Effector memory CD4-positive, alpha-beta T cell (primary cell): ENCODE measurements around the gene SLC32A1.

Experiments
- DNase-seq, 3 donors: peaks; one replicate each; pipeline ENCODE4 v3.0.0-alpha.2; 2020
- H3K27ac ChIP-seq: 2 replicates; pipeline ENCODE4 v1.7.0; 2013; ENCODE audit warnings: mild to moderate bottlenecking, low read length, moderate library complexity; ENCODE audit not compliant: insufficient read depth, poor library complexity, severe bottlenecking
- H3K27me3 ChIP-seq: replicated peaks from 2 replicates; pipeline ENCODE4 v1.7.0; 2013; ENCODE audit warnings: mild to moderate bottlenecking, low read length; ENCODE audit not compliant: insufficient read depth, control insufficient read depth, poor library complexity, severe bottlenecking
- H3K36me3 ChIP-seq: 2 replicates; pipeline ENCODE4 v1.7.0; 2013; ENCODE audit warnings: mild to moderate bottlenecking, low read length, moderate library complexity; ENCODE audit not compliant: control insufficient read depth, insufficient read depth
- H3K4me1 ChIP-seq: 2 replicates; pipeline ENCODE4 v1.7.0; 2013; ENCODE audit warnings: low read length, mild to moderate bottlenecking; ENCODE audit not compliant: control insufficient read depth, insufficient read depth, poor library complexity, severe bottlenecking
- H3K4me3 ChIP-seq: 2 replicates; pipeline ENCODE4 v1.7.0; 2013; ENCODE audit warnings: low read length, low read depth, mild to moderate bottlenecking; ENCODE audit not compliant: insufficient read depth, poor library complexity, severe bottlenecking
- H3K9me3 ChIP-seq: 2 replicates; pipeline ENCODE4 v1.7.0; 2013; ENCODE audit warnings: mild to moderate bottlenecking, low read length, moderate library complexity; ENCODE audit not compliant: control insufficient read depth

The SLC32A1 gene

GRCh38 chr20:38724626-38725147 is 401 bp downstream of the SLC32A1 start:
- Histone ChIP-seq H3K9me3 (no peaks in the 10 kb centered on the region), H3K4me1 (peaks cover 44% of the 10 kb centered on the region), H3K4me3 (no peak overlapping the region)

GRCh38 chr20:38725148-38725901 is 1.0 kb downstream of the SLC32A1 start:
- H3K36me3 ChIP-seq: no peaks in the 10 kb centered on the region
- DNase-seq: no peak
- H3K4me3 ChIP-seq: no peak overlapping the region
- no peaks in the 10 kb centered on the region for H3K9me3 ChIP-seq
- no peak overlapping the region for H3K27ac ChIP-seq
- peaks cover 83% of the 10 kb centered on the region for H3K27me3 ChIP-seq
- peaks cover 50% of the 10 kb centered on the region for H3K4me1 ChIP-seq

More at GRCh38 chr20:38724626-38725147, 401 bp downstream of the SLC32A1 start:
- DNase-seq: no peak
- Histone ChIP-seq H3K27me3 (peaks cover 80% of the 10 kb centered on the region), H3K36me3 (no peaks in the 10 kb centered on the region), H3K27ac (no peak overlapping the region)

DNA sequence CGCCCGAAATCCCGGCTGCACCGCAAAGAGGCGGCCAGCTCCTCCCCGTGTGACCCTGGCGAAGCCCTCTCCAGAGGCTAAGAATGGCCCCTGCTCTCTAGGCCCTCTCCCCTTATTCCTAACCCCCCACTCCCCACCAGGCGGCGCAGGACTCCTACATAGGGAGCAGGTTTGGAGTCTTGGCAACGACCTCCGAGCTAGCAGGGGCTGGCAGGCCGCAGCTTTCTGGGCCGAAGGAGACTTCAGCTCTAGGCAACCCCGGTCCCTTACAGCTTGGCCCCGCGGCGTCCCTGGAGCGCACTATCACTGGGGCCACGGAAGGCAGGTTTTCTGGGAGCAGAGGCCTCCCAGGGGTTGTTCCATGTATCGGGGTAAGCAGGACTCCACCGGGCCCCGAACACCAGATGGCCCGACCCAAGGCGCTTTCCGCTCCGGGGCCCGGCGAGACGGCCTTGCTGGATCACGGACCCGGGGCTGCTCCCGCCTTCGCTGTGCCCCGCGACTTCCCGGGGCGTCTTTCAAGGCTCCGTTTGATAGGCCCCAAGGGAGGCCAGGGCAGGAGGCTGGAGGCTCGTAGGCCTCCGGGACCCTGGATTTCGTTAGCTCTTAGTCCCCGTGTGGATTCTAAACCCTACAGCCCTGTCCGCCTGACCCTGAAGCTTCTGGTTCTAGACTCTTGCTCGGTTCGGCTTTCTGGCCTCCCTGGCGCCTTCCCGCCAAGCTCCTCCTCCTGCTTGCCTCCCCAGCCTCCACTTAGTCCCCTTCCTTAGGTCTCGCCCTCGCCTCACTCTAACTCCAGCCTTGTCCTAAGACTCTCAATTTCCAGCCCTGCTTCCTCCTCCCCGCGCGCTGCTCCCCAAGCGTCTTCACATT is 1.9 kb downstream of the SLC32A1 start:
- no peak for DNase-seq
- Histone ChIP-seq H3K4me1 (peaks cover 58% of the 10 kb centered on the region), H3K27ac (no peak overlapping the region), H3K4me3 (no peak overlapping the region), H3K9me3 (no peaks in the 10 kb centered on the region), H3K36me3 (no peaks in the 10 kb centered on the region), H3K27me3 (peaks cover 89% of the 10 kb centered on the region)

DNA sequence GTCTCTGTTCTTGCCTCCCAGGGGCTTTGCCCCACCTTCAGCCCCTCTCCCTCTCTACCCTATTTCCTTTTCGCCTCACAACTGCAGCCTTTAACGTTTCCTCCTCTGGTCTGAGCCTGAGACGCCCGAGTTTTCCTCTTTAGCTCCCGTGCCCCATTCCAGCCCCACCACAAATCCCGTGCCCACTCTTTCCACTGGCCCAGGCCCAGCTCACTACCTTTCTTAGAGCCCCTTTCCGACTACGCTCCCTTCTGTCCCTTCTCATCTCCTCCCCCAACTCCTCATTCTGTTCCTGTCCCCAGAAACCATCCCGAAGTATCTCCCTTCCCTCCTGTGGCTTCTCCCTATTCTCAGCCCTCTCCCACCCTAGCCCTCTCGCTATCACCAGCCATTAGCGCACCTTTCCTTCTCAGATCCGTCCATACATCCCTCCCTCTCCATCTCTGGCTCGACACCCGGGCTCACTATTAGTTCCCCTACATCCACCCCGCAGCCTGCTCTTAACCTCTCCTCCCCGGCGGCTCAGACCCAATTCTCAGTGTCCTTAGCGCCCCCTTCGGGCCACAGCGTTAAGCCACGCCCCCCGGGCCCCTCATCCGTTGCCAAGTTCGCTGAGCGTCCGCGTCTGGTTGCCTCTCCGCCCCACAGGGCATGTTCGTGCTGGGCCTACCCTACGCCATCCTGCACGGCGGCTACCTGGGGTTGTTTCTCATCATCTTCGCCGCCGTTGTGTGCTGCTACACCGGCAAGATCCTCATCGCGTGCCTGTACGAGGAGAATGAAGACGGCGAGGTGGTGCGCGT is 2.7 kb downstream of the SLC32A1 start:
- Histone ChIP-seq H3K4me3 (no peak overlapping the region), H3K36me3 (no peaks in the 10 kb centered on the region), H3K4me1 (peaks cover 61% of the 10 kb centered on the region), H3K9me3 (no peaks in the 10 kb centered on the region), H3K27ac (no peak overlapping the region), H3K27me3 (peaks cover 90% of the 10 kb centered on the region)
- DNase-seq: peak in 2 of 3 donors; percentile 12 to 29

- H3K9me3 ChIP-seq: no peaks in the 10 kb centered on the region
- no peak overlapping the region for H3K4me3 ChIP-seq
- H3K36me3 ChIP-seq: no peaks in the 10 kb centered on the region
- H3K4me1 ChIP-seq: peaks cover 61% of the 10 kb centered on the region
- H3K27ac ChIP-seq: no peak overlapping the region
- peaks cover 85% of the 10 kb centered on the region for H3K27me3 ChIP-seq
- no peak for DNase-seq
Measured at GRCh38 chr20:38727607-38728190, 3.4 kb downstream of the SLC32A1 start.

GRCh38 chr20:38728191-38728781 is 4.0 kb downstream of the SLC32A1 start:
- H3K27me3 ChIP-seq: peaks cover 79% of the 10 kb centered on the region
- no peaks in the 10 kb centered on the region for H3K36me3 ChIP-seq
- no peak overlapping the region for H3K27ac ChIP-seq
- DNase-seq: no peak
- H3K4me1 ChIP-seq: peaks cover 61% of the 10 kb centered on the region
- no peak overlapping the region for H3K4me3 ChIP-seq
- H3K9me3 ChIP-seq: no peaks in the 10 kb centered on the region

DNA sequence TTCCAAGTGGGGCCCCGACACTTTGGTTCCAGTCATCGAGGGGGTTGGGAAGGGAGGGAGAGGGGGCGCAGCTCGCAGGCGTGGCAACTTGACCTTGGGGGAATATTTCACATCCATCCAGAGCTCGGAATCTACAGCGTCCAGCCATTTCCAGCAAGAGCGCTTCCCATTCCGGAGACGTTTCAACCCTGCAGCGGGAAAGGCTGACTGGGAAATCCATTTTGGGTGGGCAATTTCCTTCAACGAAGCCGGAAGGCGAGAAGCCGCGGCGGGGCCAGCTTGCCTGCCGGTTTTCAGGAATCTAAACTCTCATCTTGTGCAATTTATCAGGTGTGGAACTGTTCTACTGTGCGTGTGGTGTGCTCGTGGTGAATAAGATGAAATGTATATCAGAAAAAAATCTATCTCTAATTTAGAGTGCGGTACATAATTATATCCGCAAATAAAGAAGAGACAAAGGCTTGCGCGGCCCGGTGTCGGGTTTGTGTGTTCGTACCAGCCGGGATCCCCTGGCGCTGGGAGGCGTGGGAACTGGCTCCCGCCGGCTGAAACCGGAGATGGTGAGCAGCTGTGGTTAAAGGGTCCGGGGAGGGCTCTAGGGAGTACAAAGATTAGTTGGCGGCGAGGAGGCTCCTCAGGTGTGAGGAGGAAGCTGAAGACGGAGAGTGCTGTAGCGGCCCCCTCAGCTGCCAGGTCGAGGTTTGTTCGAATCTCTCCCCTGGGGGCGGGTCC is 4.8 kb downstream of the SLC32A1 start:
- no peak overlapping the region for H3K27ac ChIP-seq
- peaks cover 54% of the 10 kb centered on the region for H3K4me1 ChIP-seq
- no peaks in the 10 kb centered on the region for H3K9me3 ChIP-seq
- peaks cover 77% of the 10 kb centered on the region for H3K27me3 ChIP-seq
- no peak for DNase-seq
- no peaks in the 10 kb centered on the region for H3K36me3 ChIP-seq
- H3K4me3 ChIP-seq: no peak overlapping the region

DNA sequence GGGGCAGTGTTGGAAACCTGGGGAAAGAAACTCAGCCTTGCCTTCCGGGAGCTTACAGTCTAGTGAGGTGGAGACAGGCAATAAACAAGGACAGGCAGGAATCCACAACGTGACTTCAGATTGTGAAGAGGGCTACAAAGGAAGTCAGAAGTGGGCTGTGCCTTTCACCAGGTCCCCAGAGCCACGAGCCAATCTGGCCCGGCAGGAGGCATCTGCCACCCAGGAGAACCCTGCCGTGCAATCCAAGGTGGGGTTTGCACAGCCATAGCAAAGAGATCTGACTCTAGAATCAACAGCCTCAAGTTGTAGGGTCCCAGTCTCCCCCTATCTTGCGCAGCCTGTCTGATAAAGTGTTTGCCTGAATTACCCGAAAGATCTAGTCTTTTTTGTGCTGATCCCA is 5.5 kb downstream of the SLC32A1 start:
- Histone ChIP-seq H3K27me3 (peaks cover 74% of the 10 kb centered on the region), H3K4me1 (peaks cover 50% of the 10 kb centered on the region)
- DNase-seq: no peak

More for the DNA sequence above, 5.5 kb downstream of the SLC32A1 start:
- H3K36me3 ChIP-seq: no peaks in the 10 kb centered on the region
- no peak overlapping the region for H3K27ac ChIP-seq
- H3K9me3 ChIP-seq: no peaks in the 10 kb centered on the region
- H3K4me3 ChIP-seq: no peak overlapping the region
